KBM-7 (cell line): ENCODE results near the gene ARIH2.
"Not testable (repeated sequence)": the region's sequence is repeated elsewhere in the genome, so short reads cannot be mapped to it uniquely, and the experiment has no call there.

Experiments
- DNase-seq: peaks from one replicate; pipeline ENCODE4 v3.0.0-alpha.2; 2015
- in situ Hi-C: fragments of 300-500 bp; cut with MboI; formaldehyde crosslinking; loops from 2 replicates; pipeline ENCODE4 v1.14.3; 2020; ENCODE audit warnings: low sequenced_read_pairs, low pct_unique_long_range_greater_than_20kb, mixed read lengths

The ARIH2 gene

GRCh38 chr3:48993834-48994233, 75.2 kb downstream of the ARIH2 start:
- DNase-seq: peak; percentile 59
- in situ Hi-C loops: no loop called here

- in situ Hi-C loops: no loop called here
- DNase-seq: no peak
These were observed 78.0 kb downstream of the ARIH2 start for GRCh38 chr3:48996640-48997039.

GRCh38 chr3:48997102-48997635, 78.5 kb downstream of the ARIH2 start:
- DNase-seq: no peak
- in situ Hi-C loops: no loop called here

- DNase-seq: no peak
- in situ Hi-C loops: no loop called here
These were observed 79.3 kb downstream of the ARIH2 start for GRCh38 chr3:48997714-48998637.

- DNase-seq: no peak
- in situ Hi-C loops: no loop called here
These were observed 80.6 kb downstream of the ARIH2 start for GRCh38 chr3:48999085-48999858.

GRCh38 chr3:49001155-49001554, 82.5 kb downstream of the ARIH2 start:
- DNase-seq: no peak

GRCh38 chr3:49004352-49005302, 86.0 kb downstream of the ARIH2 start:
- in situ Hi-C loops: no loop called here
- no peak for DNase-seq

More at GRCh38 chr3:49001155-49001554, 82.5 kb downstream of the ARIH2 start:
- in situ Hi-C loops: no loop called here

- in situ Hi-C loops: no loop called here
- no peak for DNase-seq
These were observed 86.7 kb downstream of the ARIH2 start for GRCh38 chr3:49005303-49005680.

GRCh38 chr3:49005998-49006397, 87.4 kb downstream of the ARIH2 start:
- in situ Hi-C loops: no loop called here
- no peak for DNase-seq

GRCh38 chr3:49006408-49007067, 87.9 kb downstream of the ARIH2 start:
- in situ Hi-C loops: no loop called here
- peak; percentile 14 for DNase-seq

GRCh38 chr3:49007068-49007770, 88.6 kb downstream of the ARIH2 start, which contains the start of gene WDR6:
Gene WDR6, plus strand, starts transcription at chr3:49007391. Its CDS starts 41 bp downstream, at chr3:49007432.
- peak; percentile 97 for DNase-seq
- in situ Hi-C loops: no loop called here

GRCh38 chr3:49007771-49008528, 89.3 kb downstream of the ARIH2 start:
- in situ Hi-C loops: no loop called here
- DNase-seq: peak; percentile 91

GRCh38 chr3:49008627-49009026, 90.0 kb downstream of the ARIH2 start:
- in situ Hi-C loops, DNase-seq: not testable (repeated sequence)

- no peak for DNase-seq
- in situ Hi-C loops: no loop called here
These were observed 90.8 kb downstream of the ARIH2 start for GRCh38 chr3:49009396-49009795.

- in situ Hi-C loops: no loop called here
- no peak for DNase-seq
These were observed 93.9 kb downstream of the ARIH2 start for GRCh38 chr3:49012441-49013017.

GRCh38 chr3:49013113-49013737, 94.6 kb downstream of the ARIH2 start:
- in situ Hi-C loops: no loop called here
- no peak for DNase-seq
